Astrocyte (in vitro differentiated cells and primary cell): Measurements from ENCODE around the gene FAM111B. TPM values are rescaled to one million over a fixed set of nuclear protein-coding genes. Genes with fewer than 3 reads are reported as not detected.

Experiments
- DNase-seq: peaks from one replicate; pipeline ENCODE4 v3.0.0-alpha.2; 2010; ENCODE audit warnings: low read depth
- FAIRE-seq: peaks from 2 replicates; lab custom pipeline; 2011; peaks lifted over from hg19 to GRCh38; lab: Jason Lieb, UNC
- H2AFZ ChIP-seq: 2 replicates; pipeline ENCODE4 v1.6.0; 2012; ENCODE audit warnings: low read depth, low read length, inconsistent platforms
- H3K27ac ChIP-seq: 2 replicates; pipeline ENCODE4 v1.5.1; 2011; ENCODE audit warnings: low read depth, low read length, inconsistent platforms
- H3K27me3 ChIP-seq: 2 replicates; pipeline ENCODE4 v1.6.0; 2011; ENCODE audit warnings: low read length, inconsistent platforms; ENCODE audit not compliant: insufficient read depth
- H3K36me3 ChIP-seq: 2 replicates; pipeline ENCODE4 v1.5.1; 2011; ENCODE audit warnings: low read length, inconsistent platforms; ENCODE audit not compliant: insufficient read depth
- H3K4me1 ChIP-seq: 2 replicates; pipeline ENCODE4 v1.5.1; 2011; ENCODE audit warnings: low read length, inconsistent platforms; ENCODE audit not compliant: insufficient read depth
- H3K4me2 ChIP-seq: 2 replicates; pipeline ENCODE4 v1.6.0; 2012; ENCODE audit warnings: low read length, inconsistent platforms
- H3K4me3 ChIP-seq: 2 replicates; pipeline ENCODE4 v1.5.1; 2011; ENCODE audit warnings: low read depth, mild to moderate bottlenecking, low read length, inconsistent platforms; ENCODE audit not compliant: insufficient read depth
- H3K79me2 ChIP-seq: 2 replicates; pipeline ENCODE4 v1.6.0; 2012; ENCODE audit warnings: mild to moderate bottlenecking, low read length, inconsistent platforms; ENCODE audit not compliant: insufficient read depth
- H3K9ac ChIP-seq: 2 replicates; pipeline ENCODE4 v1.6.0; 2012; ENCODE audit warnings: mild to moderate bottlenecking, low read length, inconsistent platforms
- H3K9me3 ChIP-seq: 2 replicates; pipeline ENCODE4 v1.5.1; 2012; ENCODE audit warnings: low read depth, mild to moderate bottlenecking, low read length, inconsistent platforms; ENCODE audit not compliant: insufficient read depth
- H4K20me1 ChIP-seq: 2 replicates; pipeline ENCODE4 v1.6.0; 2012; ENCODE audit warnings: low read length, inconsistent platforms; ENCODE audit not compliant: insufficient read depth
- H3K27ac Mint-ChIP-seq: one replicate; pipeline ENCODE4 v1.8.0; 2021; ENCODE audit warnings: mild to moderate bottlenecking, mixed read lengths; ENCODE audit not compliant: unreplicated experiment
- H3K27me3 Mint-ChIP-seq: one replicate; pipeline ENCODE4 v1.8.0; 2021; ENCODE audit warnings: low read depth, mixed read lengths; ENCODE audit not compliant: unreplicated experiment
- H3K36me3 Mint-ChIP-seq: one replicate; pipeline ENCODE4 v1.8.0; 2021; ENCODE audit warnings: low read depth, mixed read lengths; ENCODE audit not compliant: unreplicated experiment
- H3K4me1 Mint-ChIP-seq: one replicate; pipeline ENCODE4 v1.8.0; 2021; ENCODE audit warnings: low read depth, mixed read lengths; ENCODE audit not compliant: unreplicated experiment
- H3K4me3 Mint-ChIP-seq: one replicate; pipeline ENCODE4 v1.8.0; 2021; ENCODE audit warnings: mild to moderate bottlenecking, moderate library complexity, mixed read lengths; ENCODE audit not compliant: unreplicated experiment
- H3K9me3 Mint-ChIP-seq: one replicate; pipeline ENCODE4 v1.8.0; 2021; ENCODE audit warnings: mild to moderate bottlenecking, mixed read lengths; ENCODE audit not compliant: unreplicated experiment
- CTCF ChIP-seq: IDR thresholded peaks from 2 replicates; pipeline ENCODE4 v1.5.1; 2011; ENCODE audit warnings: low read depth, mild to moderate bottlenecking, inconsistent platforms, low read length, moderate library complexity; ENCODE audit not compliant: insufficient read depth
- EZH2 ChIP-seq: IDR thresholded peaks from 2 replicates; pipeline ENCODE4 v1.6.1; 2012; ENCODE audit warnings: mild to moderate bottlenecking, low read length, inconsistent platforms; ENCODE audit not compliant: insufficient read depth
- total RNA-seq: library from RNA; stranded (reverse); gene quantifications from 2 replicates; pipeline ENCODE4 v1.2.1, GENCODE V29; 2021

FAM111B gene
- total RNA-seq, 1 donor from 2014 or later = 0.95 TPM

DNA sequence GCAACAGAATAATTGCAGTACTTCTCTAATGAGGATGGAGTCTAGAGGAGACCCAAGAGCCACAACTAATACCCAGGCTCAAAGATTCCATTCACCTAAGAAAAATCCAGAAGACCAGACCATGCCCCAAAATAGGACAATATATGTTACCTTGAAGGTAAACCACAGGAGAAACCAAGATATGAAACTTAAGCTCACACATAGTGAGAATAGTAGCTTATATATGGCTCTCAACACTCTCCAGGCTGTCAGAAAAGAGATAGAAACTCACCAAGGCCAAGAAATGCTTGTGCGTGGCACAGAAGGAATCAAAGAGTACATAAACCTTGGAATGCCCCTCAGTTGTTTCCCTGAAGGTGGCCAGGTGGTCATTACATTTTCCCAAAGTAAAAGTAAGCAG lies 44.7 kb downstream of the FAM111B start:
- Histone ChIP-seq H2AFZ (no peak overlapping the region), H3K36me3 (peaks cover 2% of the 10 kb centered on the region), H3K4me1 (no peaks in the 10 kb centered on the region), H3K4me2 (no peak overlapping the region), H3K27ac (no peak overlapping the region), H3K27me3 (no peaks in the 10 kb centered on the region), H3K4me3 (no peak overlapping the region), H4K20me1 (no peaks in the 10 kb centered on the region), H3K79me2 (no peaks in the 10 kb centered on the region), H3K9me3 (no peaks in the 10 kb centered on the region), H3K9ac (no peak overlapping the region)
- H3K9me3 Mint-ChIP-seq = no peaks in the 10 kb centered on the region
- no peaks in the 10 kb centered on the region for H3K27me3 Mint-ChIP-seq
- DNase-seq = no peak
- no peak overlapping the region for H3K4me3 Mint-ChIP-seq
- FAIRE-seq = no peak
- H3K27ac Mint-ChIP-seq = no peak overlapping the region
- H3K36me3 Mint-ChIP-seq = peaks cover 2% of the 10 kb centered on the region
- TF ChIP-seq EZH2 (no peak), CTCF (no peak)
- H3K4me1 Mint-ChIP-seq = no peaks in the 10 kb centered on the region

- Histone ChIP-seq H3K4me2 (no peak overlapping the region), H3K4me1 (no peaks in the 10 kb centered on the region), H3K9ac (no peak overlapping the region), H3K79me2 (no peaks in the 10 kb centered on the region), H3K27me3 (no peaks in the 10 kb centered on the region), H3K36me3 (peaks cover 2% of the 10 kb centered on the region), H4K20me1 (no peaks in the 10 kb centered on the region), H2AFZ (no peak overlapping the region), H3K9me3 (no peaks in the 10 kb centered on the region), H3K27ac (no peak overlapping the region), H3K4me3 (no peak overlapping the region)
- H3K27me3 Mint-ChIP-seq = no peaks in the 10 kb centered on the region
- peaks cover 1% of the 10 kb centered on the region for H3K36me3 Mint-ChIP-seq
- H3K4me1 Mint-ChIP-seq = no peaks in the 10 kb centered on the region
- no peak for DNase-seq
- TF ChIP-seq EZH2 = no peak
- TF ChIP-seq CTCF = no peak
- H3K4me3 Mint-ChIP-seq = no peak overlapping the region
- H3K9me3 Mint-ChIP-seq = no peaks in the 10 kb centered on the region
- H3K27ac Mint-ChIP-seq = no peak overlapping the region
- FAIRE-seq = no peak
These were observed 45.4 kb downstream of the FAM111B start for GRCh38 chr11:59152312-59152951.

DNA sequence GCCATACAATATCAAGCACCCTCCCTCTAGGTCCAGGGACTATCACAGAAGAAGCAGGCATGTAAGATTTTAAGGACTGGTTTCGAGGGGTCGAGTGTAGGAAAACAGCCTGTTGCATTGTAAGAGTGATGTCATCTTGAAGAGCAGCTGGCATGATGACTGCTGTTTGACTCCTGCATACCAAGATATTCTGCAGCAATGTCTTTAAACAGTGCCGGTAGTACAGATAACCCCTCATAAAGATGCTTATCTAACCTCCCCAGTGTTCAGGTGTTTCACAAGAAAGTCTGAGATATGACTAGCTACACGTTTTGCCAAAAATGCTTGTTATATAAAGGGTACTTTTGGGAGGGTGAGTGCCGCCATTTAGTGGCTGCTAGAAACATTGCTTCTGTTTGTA lies 47.6 kb downstream of the FAM111B start:
- no peak for FAIRE-seq

More for the DNA sequence above, 47.6 kb downstream of the FAM111B start:
- no peaks in the 10 kb centered on the region for H3K27me3 Mint-ChIP-seq
- Histone ChIP-seq H3K27me3 (no peaks in the 10 kb centered on the region), H3K36me3 (peaks cover 2% of the 10 kb centered on the region), H3K27ac (no peak overlapping the region), H2AFZ (no peak overlapping the region), H3K9ac (no peak overlapping the region), H3K4me1 (no peaks in the 10 kb centered on the region), H3K79me2 (no peaks in the 10 kb centered on the region), H4K20me1 (no peaks in the 10 kb centered on the region), H3K4me3 (no peak overlapping the region), H3K4me2 (no peak overlapping the region), H3K9me3 (no peaks in the 10 kb centered on the region)
- no peaks in the 10 kb centered on the region for H3K9me3 Mint-ChIP-seq
- no peak for TF ChIP-seq EZH2
- DNase-seq = no peak
- H3K36me3 Mint-ChIP-seq = no peaks in the 10 kb centered on the region
- H3K4me3 Mint-ChIP-seq = no peak overlapping the region
- H3K27ac Mint-ChIP-seq = no peak overlapping the region
- H3K4me1 Mint-ChIP-seq = no peaks in the 10 kb centered on the region
